GM23248 (cell line): ENCODE data around the gene THADA. TPM values are rescaled to one million over a fixed set of nuclear protein-coding genes. Genes with fewer than 3 reads are reported as not detected.
"Not testable (repeated sequence)": the region's sequence is repeated elsewhere in the genome, so short reads cannot be mapped to it uniquely, and the experiment has no call there.

Experiments
- DNase-seq: peaks from one replicate; pipeline ENCODE4 v3.0.0-alpha.2; 2015
- H2AFZ ChIP-seq: fragments of 200-600 bp; sonication (generic); 2 replicates; pipeline ENCODE4 v1.6.1; 2016; ENCODE audit warnings: antibody characterized with exemption
- H3F3A ChIP-seq: fragments of 200-600 bp; sonication (generic); 2 replicates; pipeline ENCODE4 v1.6.1; 2016; ENCODE audit warnings: mild to moderate bottlenecking, antibody characterized with exemption, mixed run types; ENCODE audit not compliant: insufficient read depth
- H3K27ac ChIP-seq: fragments of 200-600 bp; sonication (generic); 2 replicates; pipeline ENCODE4 v1.5.1; 2016; ENCODE audit warnings: mild to moderate bottlenecking
- H3K27me3 ChIP-seq: fragments of 200-600 bp; sonication (generic); replicated peaks from 2 replicates; pipeline ENCODE4 v1.6.1; 2016; ENCODE audit warnings: mild to moderate bottlenecking; ENCODE audit not compliant: insufficient read depth
- H3K36me3 ChIP-seq: fragments of 200-600 bp; sonication (generic); 2 replicates; pipeline ENCODE4 v1.6.1; 2016; ENCODE audit warnings: low read depth, mild to moderate bottlenecking
- H3K4me1 ChIP-seq: fragments of 200-600 bp; sonication (generic); 2 replicates; pipeline ENCODE4 v1.6.1; 2016; ENCODE audit warnings: mild to moderate bottlenecking; ENCODE audit not compliant: insufficient read depth
- H3K4me2 ChIP-seq: fragments of 200-600 bp; sonication (generic); one replicate; pipeline ENCODE4 v1.6.1; 2016; ENCODE audit warnings: mild to moderate bottlenecking; ENCODE audit not compliant: unreplicated experiment
- H3K4me3 ChIP-seq: fragments of 200-600 bp; sonication (generic); 2 replicates; pipeline ENCODE4 v1.5.1; 2016; ENCODE audit warnings: mild to moderate bottlenecking
- H3K79me2 ChIP-seq: fragments of 200-600 bp; sonication (generic); 2 replicates; pipeline ENCODE4 v1.6.1; 2016; ENCODE audit warnings: mild to moderate bottlenecking; ENCODE audit not compliant: insufficient read depth
- H3K9ac ChIP-seq: fragments of 200-600 bp; sonication (generic); 2 replicates; pipeline ENCODE4 v1.6.1; 2016; ENCODE audit warnings: mild to moderate bottlenecking
- H3K9me2 ChIP-seq: fragments of 200-600 bp; sonication (generic); 2 replicates; pipeline ENCODE4 v1.6.1; 2016; ENCODE audit warnings: mixed run types, mild to moderate bottlenecking, moderate library complexity; ENCODE audit not compliant: insufficient read depth
- H3K9me3 ChIP-seq: fragments of 200-600 bp; sonication (generic); one replicate; pipeline ENCODE4 v1.6.1; 2017; ENCODE audit warnings: low read depth
- H4K20me1 ChIP-seq: fragments of 200-600 bp; sonication (generic); 2 replicates; pipeline ENCODE4 v1.6.0; 2016; ENCODE audit not compliant: insufficient read depth
- EZH2 ChIP-seq: fragments of 200-600 bp; sonication (generic); IDR thresholded peaks from 2 replicates; pipeline ENCODE4 v1.6.1; 2018; ENCODE audit warnings: antibody characterized with exemption, mild to moderate bottlenecking; ENCODE audit not compliant: insufficient read depth, poor library complexity, severe bottlenecking
- EZH2phosphoT487 ChIP-seq: fragments of 200-600 bp; sonication (generic); IDR thresholded peaks from 2 replicates; pipeline ENCODE4 v1.6.1; 2018; ENCODE audit warnings: antibody characterized with exemption, moderate library complexity, mild to moderate bottlenecking, low read depth; ENCODE audit not compliant: insufficient read depth
- WGBS, 2 experiments: methylation state at CpG; one replicate each; pipeline ENCODE4 v1.1.6; 2015 to 2017; ENCODE audit warnings: low lambda C conversion rate in 2 of 2, low coverage in 1 of 2; ENCODE audit errors: missing lambda C conversion rate in 2 of 2; 5-methylcytosine and 5-hydroxymethylcytosine counted together
- in situ Hi-C: fragments of 300-500 bp; cut with MboI; formaldehyde crosslinking; loops from 2 replicates; pipeline ENCODE4 v1.15.0; 2020
- polyA plus RNA-seq: library from polyadenylated mRNA; unstranded; fragments of >200 nt; fragmentation: Nextera tagmentation; extraction: Ambion mirVana; gene quantifications from 2 replicates; pipeline ENCODE4 v1.2.1, GENCODE V29; 2016
- total RNA-seq: library from RNA; depleted of rRNA; stranded (reverse); fragments of >200 nt; shearing (Covaris generic); gene quantifications from 2 replicates; pipeline ENCODE4 v1.2.3, GENCODE V29; 2014

Gene THADA
- total and polyA plus RNA-seq, 2 experiments from 2014 or later = 14.1 to 15.8 TPM

DNA sequence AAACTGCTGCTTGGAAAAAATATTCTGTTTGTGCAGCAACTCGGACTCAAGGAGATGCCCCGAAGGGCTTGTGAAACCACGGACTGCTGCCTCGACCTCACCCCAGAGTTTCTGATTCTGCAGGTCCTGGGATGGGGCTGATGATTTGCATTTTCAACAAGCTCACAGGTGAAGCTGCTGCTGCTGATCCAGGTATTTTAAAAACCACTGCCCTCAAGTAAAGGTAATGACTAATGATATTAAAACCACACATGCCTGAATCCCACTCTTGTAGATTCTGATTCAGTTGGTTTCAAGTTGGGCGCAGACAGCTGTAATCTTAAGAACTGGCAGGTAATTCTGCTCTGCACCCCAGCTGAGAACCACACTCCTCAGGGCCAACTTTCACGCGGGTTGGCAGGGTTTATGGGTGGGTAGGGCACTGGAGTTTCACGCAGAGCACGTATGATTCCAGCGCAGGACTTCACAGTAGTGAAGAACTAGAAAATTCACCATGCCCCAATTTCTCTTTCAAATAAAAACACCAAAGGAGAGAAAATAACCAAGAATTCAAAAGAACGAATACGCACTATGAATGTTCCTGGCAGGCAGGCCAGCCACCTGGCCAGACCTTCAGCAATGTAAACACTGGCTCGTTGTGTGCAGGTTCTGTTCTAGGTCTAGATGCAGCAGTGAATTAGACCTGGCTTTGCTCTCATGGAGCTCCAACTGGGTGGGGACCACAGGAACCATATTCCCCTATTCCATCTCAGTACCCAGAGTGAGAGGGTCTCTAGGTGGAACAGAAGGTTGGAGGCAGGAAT is 294.9 kb downstream of the THADA start:
- Histone ChIP-seq H3K4me3 (no peak overlapping the region), H3K9me3 (no peaks in the 10 kb centered on the region), H3K9me2 (no peaks in the 10 kb centered on the region), H4K20me1 (no peaks in the 10 kb centered on the region), H3F3A (no peaks in the 10 kb centered on the region), H3K27ac (no peak overlapping the region), H2AFZ (no peak overlapping the region), H3K36me3 (0 out of 2 replicates have a peak, but pooled peaks cover 6% of the 10 kb centered on the region), H3K9ac (no peak overlapping the region), H3K4me1 (no peaks in the 10 kb centered on the region), H3K79me2 (no peaks in the 10 kb centered on the region), H3K27me3 (no peaks in the 10 kb centered on the region), H3K4me2 (no peak overlapping the region)
- in situ Hi-C loops = no loop called here
- no peak for DNase-seq
- WGBS, 2 experiments = 68 to 74% methylated on average over 13 of the region's 13 CpGs
- no peak for TF ChIP-seq EZH2
- no peak for TF ChIP-seq EZH2phosphoT487

DNA sequence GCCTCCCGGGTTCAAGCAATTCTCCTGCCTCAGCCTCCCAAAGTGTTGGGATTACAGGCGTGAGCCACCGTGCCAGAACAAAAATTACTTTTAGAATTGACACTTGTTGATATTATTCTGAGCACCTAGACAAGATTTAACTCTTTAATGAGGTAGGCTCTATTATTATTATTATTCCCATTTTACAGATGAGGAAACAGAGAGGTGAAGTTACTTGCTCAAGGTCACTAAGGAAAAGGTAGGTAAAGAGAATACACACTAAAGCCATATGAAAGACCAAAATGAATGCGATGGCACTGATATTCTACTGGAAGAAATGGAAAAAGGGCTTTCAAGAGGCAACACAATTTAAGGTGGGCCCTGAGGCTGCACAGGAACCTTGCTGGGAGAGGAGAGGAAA is 295.6 kb downstream of the THADA start:
- Histone ChIP-seq H3K4me2 (no peak overlapping the region), H3F3A (peaks cover 5% of the 10 kb centered on the region; the same call in 1 of the 2 replicates), H3K9ac (no peak overlapping the region), H3K27ac (no peak overlapping the region), H3K9me2 (no peaks in the 10 kb centered on the region), H3K36me3 (0 out of 2 replicates have a peak, but pooled peaks cover 6% of the 10 kb centered on the region), H3K9me3 (no peaks in the 10 kb centered on the region), H4K20me1 (no peaks in the 10 kb centered on the region), H3K27me3 (no peaks in the 10 kb centered on the region), H3K4me3 (no peak overlapping the region), H3K79me2 (no peaks in the 10 kb centered on the region), H2AFZ (no peak overlapping the region), H3K4me1 (peaks cover 5% of the 10 kb centered on the region)
- DNase-seq = no peak
- 79 to 93% methylated on average over 4 of the region's 4 CpGs for WGBS, 2 experiments
- in situ Hi-C loops = no loop called here
- no peak for TF ChIP-seq EZH2
- no peak for TF ChIP-seq EZH2phosphoT487

DNA sequence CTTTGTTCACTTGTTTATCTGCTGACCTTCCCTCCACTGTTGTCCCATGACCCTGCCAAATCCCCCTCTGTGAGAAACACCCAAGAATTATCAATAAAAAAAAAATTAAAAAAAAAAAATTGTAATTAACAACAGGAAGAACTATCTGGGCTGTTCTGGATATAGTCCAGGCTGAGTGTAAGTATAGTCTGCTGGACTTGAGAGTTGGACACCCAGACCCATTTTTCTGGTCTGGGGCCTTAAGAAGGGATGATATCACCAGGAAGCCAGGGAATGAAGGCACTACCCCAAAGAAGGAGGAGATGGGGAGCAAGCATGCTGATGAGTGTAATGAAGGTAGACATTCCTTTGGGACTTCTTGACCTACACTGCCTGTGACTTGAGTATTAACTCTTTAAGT is 297.3 kb downstream of the THADA start:
- Histone ChIP-seq H2AFZ (no peak overlapping the region), H3K27ac (no peak overlapping the region), H3K4me1 (peaks cover 18% of the 10 kb centered on the region), H3K9me3 (no peaks in the 10 kb centered on the region), H3K4me3 (no peak overlapping the region), H3K36me3 (0 out of 2 replicates have a peak, but pooled peaks cover 6% of the 10 kb centered on the region), H3F3A (peaks cover 19% of the 10 kb centered on the region), H3K27me3 (no peaks in the 10 kb centered on the region), H3K9ac (no peak overlapping the region), H3K79me2 (no peaks in the 10 kb centered on the region), H3K4me2 (no peak overlapping the region), H4K20me1 (no peaks in the 10 kb centered on the region), H3K9me2 (no peaks in the 10 kb centered on the region)
- TF ChIP-seq EZH2 (no peak), EZH2phosphoT487 (no peak)
- DNase-seq = no peak
- in situ Hi-C loops = no loop called here

DNA sequence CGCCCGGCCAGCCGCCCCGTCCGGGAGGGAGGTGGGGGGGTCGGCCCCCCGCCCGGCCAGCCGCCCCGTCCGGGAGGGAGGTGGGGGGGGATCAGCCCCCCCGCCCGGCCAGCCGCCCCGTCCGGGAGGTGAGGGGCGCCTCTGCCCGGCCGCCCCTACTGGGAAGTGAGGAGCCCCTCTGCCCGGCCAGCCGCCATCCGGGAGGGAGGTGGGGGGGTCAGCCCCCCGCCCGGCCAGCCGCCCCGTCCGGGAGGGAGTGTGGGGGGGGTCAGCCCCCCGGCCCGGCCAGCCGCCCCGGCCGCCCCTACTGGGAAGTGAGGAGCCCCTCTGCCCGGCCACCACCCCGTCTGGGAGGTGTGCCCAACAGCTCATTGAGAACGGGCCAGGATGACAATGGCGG is 298.1 kb downstream of the THADA start:
- H3K9ac ChIP-seq, H4K20me1 ChIP-seq, DNase-seq, H3K79me2 ChIP-seq, H3K27me3 ChIP-seq, H3K9me3 ChIP-seq, H3K36me3 ChIP-seq, H3K9me2 ChIP-seq, H3K4me2 ChIP-seq, in situ Hi-C loops, H3K4me3 ChIP-seq, H2AFZ ChIP-seq, H3K27ac ChIP-seq: not testable (repeated sequence)
- peaks cover 24% of the 10 kb centered on the region for H3F3A ChIP-seq
- peaks cover 18% of the 10 kb centered on the region for H3K4me1 ChIP-seq
- 88% methylated on average over 7 of the region's 36 CpGs; no CpG with 5 or more reads in 1 of the 2 experiments for WGBS, 2 experiments
